Breast epithelium (tissue), 4 donors: Measurements from ENCODE around the gene LRRFIP1. TPM values are rescaled to one million over a fixed set of nuclear protein-coding genes. Genes with fewer than 3 reads are reported as not detected.
A peak's percentile ranks its signal among the peaks of the same experiment; 100 is the strongest.

Experiments used
- DNase-seq, 2 donors: peaks; one replicate each; pipeline ENCODE4 v3.0.0-alpha.2; 2019; ENCODE audit warnings: low spot score in 2 of 2
- H3K27ac ChIP-seq, 2 donors: fragments of 200-600 bp; sonication (generic) in 1 of 2; one replicate each; pipeline ENCODE4 v1.5.1; 2016 to 2019; ENCODE audit warnings: mild to moderate bottlenecking in 1 of 2
- H3K27me3 ChIP-seq, 2 donors: fragments of 200-600 bp; sonication (generic) in 1 of 2; one replicate each; pipeline versions ENCODE4 v1.5.1 to v1.6.0; 2017 to 2019; ENCODE audit warnings: control low read depth in 1 of 2, mild to moderate bottlenecking in 1 of 2
- H3K36me3 ChIP-seq: fragments of 200-600 bp; one replicate; pipeline ENCODE4 v1.5.1; 2019
- H3K4me1 ChIP-seq, 2 donors: fragments of 200-600 bp; sonication (generic); one replicate each; pipeline ENCODE4 v1.5.1; 2016 to 2019; ENCODE audit warnings: control low read depth in 1 of 2
- H3K4me3 ChIP-seq, 3 donors: fragments of 200-600 bp; sonication (generic); 1 replicate in 2 of 3; 2 replicates in 1 of 3; pipeline ENCODE4 v1.5.1; 2016 to 2019; ENCODE audit warnings: mild to moderate bottlenecking in 3 of 3, moderate library complexity in 2 of 3
- H3K9me3 ChIP-seq, 2 donors: fragments of 200-600 bp; sonication (generic) in 1 of 2; one replicate each; pipeline ENCODE4 v1.5.1; 2016 to 2019; ENCODE audit warnings: control low read depth in 1 of 2
- CTCF ChIP-seq, 3 donors: fragments of 450-650 bp; IDR thresholded peaks; one replicate each; pipeline ENCODE4 v1.5.1; 2016 to 2017; ENCODE audit warnings: antibody characterized with exemption in 3 of 3, mild to moderate bottlenecking in 3 of 3, moderate library complexity in 3 of 3
- POLR2A ChIP-seq: fragments of 450-650 bp; IDR thresholded peaks from one replicate; pipeline ENCODE4 v1.6.1; 2016; ENCODE audit warnings: antibody characterized with exemption, mild to moderate bottlenecking, moderate library complexity
- POLR2AphosphoS5 ChIP-seq, 3 donors: sonication (generic); formaldehyde crosslinking; IDR thresholded peaks; one replicate each; pipeline ENCODE4 v1.6.1; 2017; ENCODE audit warnings: antibody characterized with exemption in 3 of 3
- intact Hi-C: fragments of 100-400 bp; cut with DNase I; formaldehyde crosslinking; loops from one replicate; pipeline ENCODE4 v1.15.1; 2023; ENCODE audit warnings: low total_unique reads
- total RNA-seq, 3 donors: library from RNA; depleted of rRNA; stranded (reverse); fragments of >200 nt; gene quantifications; one replicate each; pipeline ENCODE4 v1.1.0, GENCODE V29; 2016

Gene LRRFIP1
- total RNA-seq, 3 donors from 2014 or later, result 82.6 to 136 (median 130) TPM

- intact Hi-C loops, result no loop called here
- DNase-seq, result no peak
- H3K4me1 ChIP-seq, result peaks cover 17 to 24% of the 10 kb centered on the region in 2 donors
These were observed 78.9 kb downstream of the LRRFIP1 start for GRCh38 chr2:237706257-237706656.

GRCh38 chr2:237708065-237708398, 80.6 kb downstream of the LRRFIP1 start:
- intact Hi-C loops, result no loop called here
- Histone ChIP-seq H3K4me1 (peaks cover 7 to 9% of the 10 kb centered on the region in 2 donors), H3K27ac (peak overlapping the region; percentile 76), H3K4me3 (no peak overlapping the region), H3K27me3 (no peaks in the 10 kb centered on the region), H3K36me3 (no peaks in the 10 kb centered on the region), H3K9me3 (no peaks in the 10 kb centered on the region)
- DNase-seq, result no peak
- TF ChIP-seq CTCF (IDR thresholded peaks at IDR 0.05) (no peak), POLR2A (no peak), POLR2AphosphoS5 (IDR thresholded peaks at IDR 0.05) (no peak)

More at GRCh38 chr2:237706257-237706656, 78.9 kb downstream of the LRRFIP1 start:
- Histone ChIP-seq H3K27me3 (no peaks in the 10 kb centered on the region), H3K4me3 (no peak overlapping the region), H3K27ac (peak overlapping the region; percentile 64 to 76), H3K9me3 (no peaks in the 10 kb centered on the region), H3K36me3 (no peaks in the 10 kb centered on the region)
- TF ChIP-seq CTCF (IDR thresholded peaks at IDR 0.05) (no peak), POLR2A (no peak), POLR2AphosphoS5 (IDR thresholded peaks at IDR 0.05) (no peak)

- intact Hi-C loops, result no loop called here
- Histone ChIP-seq H3K4me1 (peaks cover 3 to 4% of the 10 kb centered on the region in 2 donors), H3K27ac (peak overlapping the region in 1 of 2 donors; percentile 76)
These were observed 81.1 kb downstream of the LRRFIP1 start for GRCh38 chr2:237708491-237708890.

GRCh38 chr2:237708961-237709360, 81.6 kb downstream of the LRRFIP1 start:
- no peak for TF ChIP-seq POLR2A
- TF ChIP-seq CTCF (IDR thresholded peaks at IDR 0.05), result no peak
- TF ChIP-seq POLR2AphosphoS5 (IDR thresholded peaks at IDR 0.05), result no peak
- H3K27ac ChIP-seq, result no peak overlapping the region
- no peaks in the 10 kb centered on the region for H3K9me3 ChIP-seq
- no peaks in the 10 kb centered on the region for H3K4me1 ChIP-seq
- no peak for DNase-seq
- H3K36me3 ChIP-seq, result no peaks in the 10 kb centered on the region
- no peaks in the 10 kb centered on the region for H3K27me3 ChIP-seq
- no peak overlapping the region for H3K4me3 ChIP-seq
- intact Hi-C loops, result no loop called here

More at GRCh38 chr2:237708491-237708890, 81.1 kb downstream of the LRRFIP1 start:
- TF ChIP-seq POLR2A (no peak), POLR2AphosphoS5 (IDR thresholded peaks at IDR 0.05) (no peak), CTCF (IDR thresholded peaks at IDR 0.05) (no peak)
- Histone ChIP-seq H3K9me3 (no peaks in the 10 kb centered on the region), H3K27me3 (no peaks in the 10 kb centered on the region), H3K36me3 (no peaks in the 10 kb centered on the region), H3K4me3 (no peak overlapping the region)
- DNase-seq, result no peak

GRCh38 chr2:237711458-237712150, 84.2 kb downstream of the LRRFIP1 start:
- intact Hi-C loops, result no loop called here
- DNase-seq, result peak in 1 of 2 donors; percentile 9
- H3K4me1 ChIP-seq, result no peaks in the 10 kb centered on the region

More at GRCh38 chr2:237711458-237712150, 84.2 kb downstream of the LRRFIP1 start:
- Histone ChIP-seq H3K4me3 (no peak overlapping the region), H3K27ac (no peak overlapping the region), H3K36me3 (no peaks in the 10 kb centered on the region), H3K9me3 (no peaks in the 10 kb centered on the region), H3K27me3 (no peaks in the 10 kb centered on the region)
- no peak for TF ChIP-seq POLR2A
